ENCODE measurements around the gene TCF12. TPM values are rescaled to one million over a fixed set of nuclear protein-coding genes. Genes with fewer than 3 reads are reported as not detected.

TCF12 gene
- total RNA-seq, 8 experiments from 2014 or later: 34.7 to 177 (median 99.7) TPM

GRCh38 chr15:57312006-57312317 is 393.5 kb downstream of the TCF12 start:
- Histone ChIP-seq H3K4me1 (replicated peaks in 1 of 2) (no peaks in the 10 kb centered on the region), H3K4me3 (no peak overlapping the region), H3K27ac (no peak overlapping the region)
- in situ Hi-C loops (cut with MboI; ENCODE audit: low pct_unique_long_range_greater_than_20kb in 2 of 9, low sequenced_read_pairs in 9 of 9, unreplicated experiment in 9 of 9): loop anchor here in 3 of 9 experiments (25.0 kb wide), 2 partner anchors 175 to 825 kb away; no protein-coding TSS in a partner anchor
- 70 to 100% (median 86%) methylated on average over 1 to 6 of the region's 6 CpGs; no CpG with 5 or more reads in 1 of the 10 experiments for WGBS, 10 experiments
- no peak for ATAC-seq (replicated peaks in 6 of 8)

DNA sequence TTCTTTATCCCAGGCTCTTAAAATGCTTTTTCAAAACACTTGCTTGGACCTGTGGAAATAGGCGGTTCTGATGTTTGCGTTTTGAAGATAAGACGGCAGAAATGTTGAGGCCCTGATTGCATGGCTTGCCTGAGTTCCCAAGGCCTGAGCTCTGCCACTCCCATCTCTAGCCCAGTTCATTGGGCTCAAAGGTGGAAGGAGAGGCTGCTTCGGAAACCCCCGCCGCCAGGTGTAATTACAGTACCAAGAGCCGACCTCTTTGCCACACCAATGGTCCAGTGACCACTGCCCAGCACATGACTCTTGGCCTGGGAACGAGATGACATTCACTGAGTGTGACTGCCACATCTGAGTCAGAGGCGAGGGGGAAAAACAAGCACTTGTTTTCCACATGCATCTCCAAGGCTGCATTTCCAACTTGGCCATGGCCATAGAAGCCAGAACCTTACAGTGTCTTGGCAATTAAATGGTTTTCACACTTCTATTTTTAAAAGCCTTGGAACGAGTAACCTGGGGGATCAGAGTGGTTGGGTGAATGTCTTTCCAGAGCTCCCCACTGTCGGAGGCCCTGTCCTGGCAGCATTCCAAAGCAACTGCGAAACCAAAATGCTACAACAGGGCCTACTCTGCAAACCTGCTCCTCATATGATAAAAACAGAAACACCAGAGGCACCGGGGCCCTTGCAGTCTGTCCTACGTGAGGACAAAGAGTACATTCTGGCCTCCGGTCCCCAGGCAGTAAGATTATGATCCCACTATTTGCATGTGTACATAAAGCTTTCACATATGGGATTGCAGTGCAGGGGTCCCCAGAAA is 394.1 kb downstream of the TCF12 start:
- WGBS, 10 experiments: 14 to 100% (median 87%) methylated on average over 1 to 14 of the region's 15 CpGs; no CpG with 5 or more reads in 1 of the 10 experiments
- peak in 1 of 8 experiments; percentile 86 for ATAC-seq (replicated peaks in 6 of 8)
- Histone ChIP-seq H3K4me1 (replicated peaks in 1 of 2) (no peaks in the 10 kb centered on the region), H3K4me3 (no peak overlapping the region), H3K27ac (no peak overlapping the region)
- in situ Hi-C loops (cut with MboI; ENCODE audit: low pct_unique_long_range_greater_than_20kb in 2 of 9, low sequenced_read_pairs in 9 of 9, unreplicated experiment in 9 of 9): loop anchor here in 3 of 9 experiments (25.0 kb wide), 2 partner anchors 175 to 825 kb away; no protein-coding TSS in a partner anchor

DNA sequence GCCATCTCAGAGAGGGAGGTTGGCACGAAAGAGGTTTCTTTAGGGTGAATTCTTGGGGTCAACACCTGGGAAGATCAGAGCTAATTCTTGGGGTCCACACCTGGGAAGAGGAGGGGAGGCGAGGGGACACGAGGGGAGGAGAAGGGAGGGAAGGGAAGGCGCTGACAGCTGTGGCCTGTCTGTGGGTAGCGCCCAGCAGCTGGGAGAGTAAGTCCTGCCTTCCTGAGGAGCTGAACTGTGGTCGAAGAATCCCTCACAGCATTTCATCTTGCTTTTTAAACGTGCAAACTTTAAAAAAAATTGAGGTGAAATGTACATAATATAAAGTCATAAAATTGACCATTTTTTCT is 394.7 kb downstream of the TCF12 start:
- WGBS, 10 experiments: 40 to 100% (median 100%) methylated on average over 1 to 2 of the region's 7 CpGs; no CpG with 5 or more reads in 5 of the 10 experiments
- Histone ChIP-seq H3K27ac (no peak overlapping the region), H3K4me1 (replicated peaks in 1 of 2) (no peaks in the 10 kb centered on the region), H3K4me3 (no peak overlapping the region)
- peak in 1 of 8 experiments; percentile 60 for ATAC-seq (replicated peaks in 6 of 8)
- in situ Hi-C loops (cut with MboI; ENCODE audit: low pct_unique_long_range_greater_than_20kb in 2 of 9, low sequenced_read_pairs in 9 of 9, unreplicated experiment in 9 of 9): loop anchor here in 3 of 9 experiments (25.0 kb wide), 2 partner anchors 176 to 826 kb away; no protein-coding TSS in a partner anchor

DNA sequence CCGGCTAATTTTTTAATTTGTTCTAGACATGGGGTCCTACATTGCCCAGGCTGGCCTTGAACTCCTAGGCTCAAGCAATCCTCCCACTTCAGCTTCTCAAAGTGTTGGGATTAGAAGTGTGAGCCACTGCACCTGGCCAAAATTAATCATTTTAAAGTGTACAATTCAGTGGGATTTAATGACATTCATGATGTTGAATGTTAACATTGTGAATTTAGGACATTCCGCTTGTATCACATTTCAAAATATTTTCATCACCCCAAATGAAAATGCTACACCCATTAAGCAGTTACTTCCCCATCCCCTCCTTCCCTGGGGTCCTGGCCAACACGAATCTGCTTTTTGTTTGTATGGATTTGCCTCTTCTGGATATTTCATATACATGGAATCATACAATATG is 395.8 kb downstream of the TCF12 start:
- ATAC-seq (replicated peaks in 6 of 8): no peak
- WGBS, 10 experiments: 0 to 100% (median 86%) methylated on average over 1 to 3 of the region's 3 CpGs; no CpG with 5 or more reads in 1 of the 10 experiments
- no peak overlapping the region for H3K4me3 ChIP-seq
- in situ Hi-C loops (cut with MboI; ENCODE audit: low pct_unique_long_range_greater_than_20kb in 2 of 9, low sequenced_read_pairs in 9 of 9, unreplicated experiment in 9 of 9): loop anchor here in 3 of 9 experiments (25.0 kb wide), 2 partner anchors 177 to 827 kb away; no protein-coding TSS in a partner anchor
- H3K27ac ChIP-seq: no peak overlapping the region
- no peaks in the 10 kb centered on the region for H3K4me1 ChIP-seq (replicated peaks in 1 of 2)

DNA sequence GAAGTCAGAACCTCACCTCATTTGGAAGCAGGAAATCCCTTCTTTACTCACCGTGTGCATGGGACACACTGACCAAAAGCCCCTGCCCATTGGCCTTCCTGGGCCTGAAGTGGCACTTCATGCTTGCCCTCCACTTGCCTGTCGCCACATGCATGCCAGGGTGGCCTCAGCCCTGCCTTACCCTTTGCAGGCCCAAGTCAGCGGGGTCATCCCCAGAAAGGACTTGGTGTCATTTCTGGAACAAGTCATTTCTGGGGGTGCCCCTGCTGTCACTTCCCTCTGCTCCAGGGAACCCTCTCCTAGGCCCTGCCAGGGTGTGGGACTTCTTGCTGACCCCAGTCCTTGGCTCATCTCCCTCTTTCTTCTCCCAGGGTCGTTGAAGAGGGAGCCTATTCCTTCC is 398.0 kb downstream of the TCF12 start:
- in situ Hi-C loops (cut with MboI; ENCODE audit: low pct_unique_long_range_greater_than_20kb in 2 of 9, low sequenced_read_pairs in 9 of 9, unreplicated experiment in 9 of 9): loop anchor here in 3 of 9 experiments (25.0 kb wide), 2 partner anchors 179 to 829 kb away; no protein-coding TSS in a partner anchor
- Histone ChIP-seq H3K27ac (no peak overlapping the region), H3K4me3 (no peak overlapping the region), H3K4me1 (replicated peaks in 1 of 2) (peaks cover 0 to 7% of the 10 kb centered on the region in 2 donors)
- ATAC-seq (replicated peaks in 6 of 8): no peak
- 67 to 100% (median 84%) methylated on average over 1 to 3 of the region's 4 CpGs; no CpG with 5 or more reads in 6 of the 10 experiments for WGBS, 10 experiments

DNA sequence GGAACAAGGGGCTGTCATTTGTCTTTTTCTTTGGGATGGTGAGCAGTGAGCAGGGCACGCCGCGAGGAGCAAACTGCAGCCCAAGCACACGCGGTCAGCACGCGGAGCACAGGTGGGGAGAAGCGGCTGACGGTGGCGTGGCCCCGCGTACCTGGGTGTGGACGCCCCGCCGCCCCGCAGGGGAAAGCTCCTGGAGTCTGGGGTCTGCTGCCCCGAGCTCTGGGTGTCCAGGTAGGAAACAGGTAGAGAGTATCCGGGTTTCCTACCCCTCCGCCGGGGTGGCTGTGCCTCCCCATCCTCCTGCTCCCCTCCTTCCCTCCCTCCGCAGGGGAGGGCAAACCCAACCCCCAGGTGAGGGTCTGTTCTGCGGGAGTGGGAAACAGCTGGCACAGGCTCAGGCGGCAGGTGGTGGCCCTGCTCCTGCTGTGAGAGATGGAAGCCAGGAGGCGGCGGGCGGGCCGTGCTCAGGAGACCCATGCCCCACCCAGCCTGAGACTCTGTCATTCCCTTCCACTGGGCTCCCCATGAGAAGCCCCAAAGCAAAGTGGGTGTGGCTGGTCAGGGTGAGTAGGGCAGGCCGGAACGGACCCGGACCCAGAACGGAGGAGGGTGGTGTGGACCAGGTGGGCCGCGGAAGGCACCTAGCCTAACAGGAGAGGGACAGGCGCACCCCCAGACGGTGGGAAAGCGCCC is 400.9 kb downstream of the TCF12 start:
- H3K27ac ChIP-seq: no peak overlapping the region
- no peak for ATAC-seq (replicated peaks in 6 of 8)
- in situ Hi-C loops (cut with MboI; ENCODE audit: low pct_unique_long_range_greater_than_20kb in 2 of 9, low sequenced_read_pairs in 9 of 9, unreplicated experiment in 9 of 9): loop anchor here in 3 of 9 experiments (25.0 kb wide), 2 partner anchors 182 to 832 kb away; no protein-coding TSS in a partner anchor
- peaks cover 4 to 12% of the 10 kb centered on the region in 2 donors for H3K4me1 ChIP-seq (replicated peaks in 1 of 2)
- WGBS, 10 experiments: 96 to 97% methylated on average over 17 of the region's 36 CpGs; no CpG with 5 or more reads in 8 of the 10 experiments
- no peak overlapping the region for H3K4me3 ChIP-seq

DNA sequence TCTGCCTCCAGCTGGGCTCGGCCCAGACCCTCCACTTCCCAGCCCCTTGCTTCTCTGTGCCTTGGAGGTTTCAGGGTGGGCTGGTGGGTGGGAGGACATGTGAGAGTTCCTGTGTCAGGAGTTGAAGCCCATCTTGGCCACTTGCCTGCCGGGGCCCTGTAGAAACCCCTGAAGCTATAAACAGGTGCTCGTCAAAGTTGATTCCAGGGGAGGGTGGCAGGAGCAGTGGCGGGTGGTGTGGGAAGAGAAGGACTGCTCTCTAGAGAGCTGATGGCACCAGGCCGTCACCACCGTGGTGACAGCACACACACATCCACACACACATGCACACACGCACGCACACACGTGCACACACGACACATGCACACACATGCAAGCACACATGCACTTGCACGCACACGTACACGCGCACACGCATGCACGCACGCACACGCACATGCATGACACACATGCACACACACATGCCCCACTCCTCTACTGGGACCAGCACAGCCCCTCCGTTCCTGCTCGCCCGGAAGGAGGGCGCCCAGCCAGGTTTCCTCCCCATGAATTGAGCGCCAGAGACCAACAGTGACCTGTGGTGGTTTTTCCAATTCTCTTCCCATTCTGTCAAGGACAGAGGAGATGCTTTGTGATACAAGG is 401.6 kb downstream of the TCF12 start:
- ATAC-seq (replicated peaks in 6 of 8): no peak
- 90 to 100% (median 93%) methylated on average over 3 to 8 of the region's 23 CpGs; no CpG with 5 or more reads in 6 of the 10 experiments for WGBS, 10 experiments
- in situ Hi-C loops (cut with MboI; ENCODE audit: low pct_unique_long_range_greater_than_20kb in 2 of 9, low sequenced_read_pairs in 9 of 9, unreplicated experiment in 9 of 9): loop anchor here in 3 of 9 experiments (25.0 kb wide), 2 partner anchors 183 to 833 kb away; no protein-coding TSS in a partner anchor
- H3K27ac ChIP-seq: no peak overlapping the region
- H3K4me1 ChIP-seq (replicated peaks in 1 of 2): peaks cover 4 to 12% of the 10 kb centered on the region in 2 donors
- no peak overlapping the region for H3K4me3 ChIP-seq

- peak in 3 of 8 experiments; percentile 25 to 55 (median 36) for ATAC-seq (replicated peaks in 6 of 8)
- in situ Hi-C loops (cut with MboI; ENCODE audit: low pct_unique_long_range_greater_than_20kb in 2 of 9, low sequenced_read_pairs in 9 of 9, unreplicated experiment in 9 of 9): loop anchor here in 3 of 9 experiments (25.0 kb wide), 2 partner anchors 183 to 833 kb away; no protein-coding TSS in a partner anchor
Observed at GRCh38 chr15:57320631-57321220, 402.3 kb downstream of the TCF12 start.

DNA sequence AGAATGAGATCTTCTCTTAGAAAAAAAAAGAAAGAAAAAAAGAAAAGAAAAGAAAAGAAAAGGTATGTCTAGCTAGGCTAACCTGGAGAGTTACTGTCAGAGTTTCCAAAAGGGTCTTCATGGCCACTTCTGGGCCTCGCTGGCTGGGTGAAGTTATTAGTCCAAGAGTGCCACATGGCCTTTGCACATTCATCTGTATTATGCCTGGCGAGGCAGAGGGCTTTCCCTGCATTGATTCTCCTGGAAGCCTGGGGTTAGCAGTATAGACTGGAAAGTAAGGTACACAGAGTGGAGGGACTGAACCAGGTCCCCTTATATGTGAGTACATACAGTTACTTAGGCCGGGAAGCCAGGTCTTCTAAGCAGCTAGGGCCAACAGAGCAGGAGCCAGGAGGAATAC is 403.0 kb downstream of the TCF12 start:
- no peak overlapping the region for H3K27ac ChIP-seq
- no peak overlapping the region for H3K4me3 ChIP-seq
- in situ Hi-C loops (cut with MboI; ENCODE audit: low pct_unique_long_range_greater_than_20kb in 2 of 9, low sequenced_read_pairs in 9 of 9, unreplicated experiment in 9 of 9): loop anchor here in 3 of 9 experiments (25.0 kb wide), 2 partner anchors 184 to 834 kb away; no protein-coding TSS in a partner anchor
- ATAC-seq (replicated peaks in 6 of 8): no peak
- peaks cover 4 to 12% of the 10 kb centered on the region in 2 donors for H3K4me1 ChIP-seq (replicated peaks in 1 of 2)
- WGBS, 10 experiments: 76 to 100% (median 92%) methylated on average over 1 to 3 of the region's 3 CpGs; no CpG with 5 or more reads in 4 of the 10 experiments

More at GRCh38 chr15:57320631-57321220, 402.3 kb downstream of the TCF12 start:
- 20 to 100% (median 85%) methylated on average over 1 to 17 of the region's 17 CpGs for WGBS, 10 experiments
- H3K27ac ChIP-seq: no peak overlapping the region
- H3K4me1 ChIP-seq (replicated peaks in 1 of 2): peaks cover 4 to 12% of the 10 kb centered on the region in 2 donors
- H3K4me3 ChIP-seq: no peak overlapping the region

GRCh38 chr15:57321973-57322601 is 403.6 kb downstream of the TCF12 start:
- in situ Hi-C loops (cut with MboI; ENCODE audit: low pct_unique_long_range_greater_than_20kb in 2 of 9, low sequenced_read_pairs in 9 of 9, unreplicated experiment in 9 of 9): loop anchor here in 3 of 9 experiments (25.0 kb wide), 2 partner anchors 185 to 835 kb away; no protein-coding TSS in a partner anchor
- ATAC-seq (replicated peaks in 6 of 8): no peak
- peaks cover 4 to 12% of the 10 kb centered on the region in 2 donors for H3K4me1 ChIP-seq (replicated peaks in 1 of 2)
- 60 to 100% (median 92%) methylated on average over 1 to 9 of the region's 13 CpGs for WGBS, 10 experiments
- H3K4me3 ChIP-seq: no peak overlapping the region
- no peak overlapping the region for H3K27ac ChIP-seq

DNA sequence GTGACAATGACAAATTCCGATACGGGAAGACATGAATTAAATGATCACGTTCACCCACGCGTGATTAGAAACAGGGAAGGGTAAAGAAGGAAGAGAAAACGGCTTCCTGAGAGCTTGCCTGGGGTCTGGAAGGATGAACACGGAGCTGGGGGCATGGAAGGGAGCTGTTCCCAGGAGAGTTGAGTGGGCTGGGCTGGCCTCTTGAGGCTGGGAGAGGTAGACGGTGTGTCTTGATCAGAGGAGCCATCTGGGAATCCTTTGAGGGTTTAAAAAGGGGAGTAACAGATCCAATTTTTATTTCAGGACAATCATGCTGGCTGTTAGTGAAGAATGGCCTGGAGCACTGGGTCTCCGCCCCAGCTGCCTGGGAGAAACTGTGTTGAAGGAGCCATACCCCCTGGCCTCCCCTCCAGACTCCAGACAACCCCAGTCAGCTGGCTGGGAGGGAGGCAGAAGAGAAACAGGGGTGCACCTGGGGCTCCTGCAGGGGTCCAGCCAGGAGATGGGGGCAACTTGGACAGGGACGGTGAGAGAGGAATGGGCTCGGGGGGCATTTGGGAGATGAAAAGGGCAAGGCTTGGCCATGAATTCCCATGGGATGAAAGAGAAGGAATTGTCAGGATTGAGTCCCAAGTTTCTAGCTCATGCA is 404.3 kb downstream of the TCF12 start:
- Histone ChIP-seq H3K4me3 (no peak overlapping the region), H3K4me1 (replicated peaks in 1 of 2) (peaks cover 4 to 12% of the 10 kb centered on the region in 2 donors), H3K27ac (no peak overlapping the region)
- in situ Hi-C loops (cut with MboI; ENCODE audit: low pct_unique_long_range_greater_than_20kb in 2 of 9, low sequenced_read_pairs in 9 of 9, unreplicated experiment in 9 of 9): loop anchor here in 3 of 9 experiments (25.0 kb wide), 2 partner anchors 185 to 835 kb away; no protein-coding TSS in a partner anchor
- 74 to 100% (median 79%) methylated on average over 2 to 8 of the region's 11 CpGs; no CpG with 5 or more reads in 1 of the 10 experiments for WGBS, 10 experiments
- ATAC-seq (replicated peaks in 6 of 8): no peak

Data from motor neuron (in vitro differentiated cells).